ENCODE results near the gene SLC13A3.

Gene SLC13A3

GRCh38 chr20:46575937-46576461 lies 75.3 kb downstream of the SLC13A3 start:
- DNase-seq (ENCODE audit: low read depth) = no peak

DNA sequence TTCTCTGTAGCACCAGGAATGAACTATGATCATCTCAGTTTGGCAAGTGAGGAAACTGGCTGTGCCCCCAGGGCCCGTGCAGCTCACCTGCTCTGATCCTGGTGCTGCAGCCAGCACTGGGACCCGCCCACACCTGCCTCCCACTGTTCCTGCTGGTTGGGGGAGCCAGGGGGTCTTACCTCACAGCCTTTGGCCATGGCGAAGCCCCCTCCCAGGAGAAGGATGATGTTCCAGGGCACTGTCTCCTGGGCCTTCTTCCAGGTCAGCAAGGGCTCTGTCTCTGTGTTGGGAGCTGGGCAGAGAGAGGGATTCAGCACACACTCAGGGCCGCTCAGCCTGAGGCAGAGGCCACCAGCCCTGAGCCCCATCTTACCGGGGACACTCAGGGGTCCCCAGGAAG lies 75.9 kb downstream of the SLC13A3 start:
- DNase-seq (ENCODE audit: low read depth) = no peak

GRCh38 chr20:46573788-46574584 lies 77.3 kb downstream of the SLC13A3 start:
- no peak for DNase-seq (ENCODE audit: low read depth)

- no peak for DNase-seq (ENCODE audit: low read depth)
Observed at GRCh38 chr20:46573234-46573633, 78.0 kb downstream of the SLC13A3 start.

GRCh38 chr20:46572790-46573189 lies 78.5 kb downstream of the SLC13A3 start:
- DNase-seq (ENCODE audit: low read depth) = no peak

- no peak for DNase-seq (ENCODE audit: low read depth)
Observed at GRCh38 chr20:46572153-46572552, 79.1 kb downstream of the SLC13A3 start.

DNA sequence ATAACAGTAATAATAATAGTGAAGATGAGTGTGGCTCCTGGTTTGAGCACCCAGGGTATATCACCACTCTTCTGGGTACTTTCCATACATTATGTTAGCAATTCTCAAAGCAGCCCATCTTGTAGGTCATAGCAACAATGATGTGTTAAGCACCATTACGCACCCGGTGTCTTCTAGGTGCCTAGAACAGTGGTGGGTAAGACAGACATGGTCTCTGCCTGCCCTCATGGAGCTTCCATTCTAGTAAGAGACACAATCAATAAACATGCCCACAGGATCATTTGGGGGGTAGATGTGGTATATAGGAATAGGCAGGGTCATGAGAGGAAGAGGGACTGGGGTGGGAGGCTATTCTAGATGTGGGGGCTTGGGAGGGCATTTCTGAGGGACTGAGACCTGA lies 79.8 kb downstream of the SLC13A3 start:
- DNase-seq (ENCODE audit: low read depth) = no peak

DNA sequence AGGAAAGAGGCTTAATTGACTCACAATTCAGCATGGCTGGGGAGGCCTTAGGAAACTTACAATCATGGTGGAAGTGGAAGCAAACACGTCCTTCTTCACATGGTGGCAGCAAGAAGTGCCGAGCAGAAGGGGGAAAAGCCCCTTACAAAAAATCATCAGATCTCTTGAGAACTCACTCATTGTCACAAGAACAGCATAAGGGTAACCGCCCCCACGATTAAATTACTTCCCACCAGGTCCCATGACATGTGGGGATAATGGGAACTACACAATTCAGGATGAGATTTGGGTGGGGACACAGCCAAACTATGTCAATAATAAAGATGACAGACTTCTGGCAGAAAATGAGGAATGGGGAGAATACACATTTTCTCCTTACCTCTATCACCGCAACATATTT lies 80.3 kb downstream of the SLC13A3 start:
- DNase-seq (ENCODE audit: low read depth) = no peak

GRCh38 chr20:46569961-46570360 lies 81.3 kb downstream of the SLC13A3 start:
- DNase-seq (ENCODE audit: low read depth) = no peak

DNA sequence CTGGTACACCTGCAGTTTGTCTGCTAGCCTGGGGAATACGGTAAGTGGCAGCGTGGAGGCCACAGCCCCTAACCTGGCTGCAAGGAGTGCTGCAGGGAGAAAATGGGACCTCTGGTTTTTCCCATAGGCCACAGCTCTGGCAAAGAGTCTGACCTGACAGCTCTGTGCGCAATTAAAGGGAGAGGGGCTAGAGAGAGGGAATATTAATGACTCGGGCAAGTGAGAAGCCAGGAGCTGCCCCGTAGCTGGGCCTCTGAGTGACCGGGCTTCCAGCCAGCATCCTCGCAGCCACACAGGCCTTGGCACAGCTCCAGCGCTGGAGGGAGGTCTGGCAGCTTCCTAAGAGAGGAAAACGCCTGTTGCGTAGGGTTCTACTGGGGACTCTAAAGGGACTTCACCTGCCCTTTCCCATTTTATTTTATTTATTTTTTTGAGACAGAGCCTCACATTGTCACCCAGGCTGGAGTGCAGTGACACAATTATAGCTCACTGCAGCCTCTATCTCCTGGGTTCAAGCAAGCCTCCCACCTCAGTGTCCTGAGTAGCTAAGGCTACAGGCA lies 82.6 kb downstream of the SLC13A3 start:
- DNase-seq (ENCODE audit: low read depth) = no peak

GRCh38 chr20:46566125-46566524 lies 85.1 kb downstream of the SLC13A3 start:
- DNase-seq (ENCODE audit: low read depth) = no peak

DNA sequence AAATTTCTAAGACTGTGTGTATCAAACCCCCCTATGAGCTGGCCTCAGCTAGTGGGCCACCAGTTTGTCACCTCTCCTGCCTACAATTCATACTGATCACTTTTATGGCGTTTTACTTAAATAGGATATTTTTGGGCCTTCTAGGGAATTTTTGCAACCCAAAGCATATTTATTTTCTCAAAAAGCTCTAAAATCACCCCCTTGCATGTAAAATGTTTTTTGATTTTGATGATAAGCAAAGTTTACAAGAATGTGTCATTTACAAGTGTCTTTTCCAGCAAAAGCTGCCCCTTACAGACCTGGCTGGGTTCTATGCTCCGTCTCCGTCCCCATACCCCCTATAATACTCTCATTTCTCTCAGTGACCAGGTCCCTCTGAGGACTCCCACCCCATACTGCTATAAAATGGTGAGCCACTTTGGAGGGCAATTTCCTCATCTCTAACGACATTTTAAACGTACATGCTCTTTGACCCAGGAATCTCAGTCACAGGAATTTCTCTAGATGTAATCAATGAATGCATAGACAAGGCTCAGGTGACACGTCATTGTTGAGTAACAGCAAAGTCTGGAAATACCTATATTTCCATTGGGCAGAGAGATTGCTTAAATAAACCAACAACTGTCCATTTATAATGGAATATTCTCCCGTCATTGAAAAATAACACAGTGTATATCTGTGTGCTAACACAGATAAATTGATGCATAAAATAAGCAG lies 86.9 kb downstream of the SLC13A3 start:
- DNase-seq (ENCODE audit: low read depth) = no peak

DNA sequence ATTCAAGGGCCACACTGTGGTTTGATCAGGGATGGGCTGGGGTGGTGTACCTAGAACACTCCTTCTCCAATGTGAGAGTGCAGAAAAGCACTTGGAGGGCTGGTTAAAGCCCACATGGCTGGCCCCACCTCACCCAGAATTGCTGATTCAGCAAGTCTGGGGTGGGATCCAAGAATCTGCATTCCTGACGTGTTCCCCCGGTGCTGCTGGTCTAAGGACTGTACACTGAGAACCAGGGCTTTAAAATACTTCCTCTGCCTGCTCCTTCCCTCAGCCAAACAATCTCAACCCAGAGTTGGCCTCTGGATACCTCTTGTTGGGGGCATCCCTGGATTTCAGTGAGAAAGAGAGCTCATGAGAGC lies 87.4 kb downstream of the SLC13A3 start:
- DNase-seq (ENCODE audit: low read depth) = no peak

DNA sequence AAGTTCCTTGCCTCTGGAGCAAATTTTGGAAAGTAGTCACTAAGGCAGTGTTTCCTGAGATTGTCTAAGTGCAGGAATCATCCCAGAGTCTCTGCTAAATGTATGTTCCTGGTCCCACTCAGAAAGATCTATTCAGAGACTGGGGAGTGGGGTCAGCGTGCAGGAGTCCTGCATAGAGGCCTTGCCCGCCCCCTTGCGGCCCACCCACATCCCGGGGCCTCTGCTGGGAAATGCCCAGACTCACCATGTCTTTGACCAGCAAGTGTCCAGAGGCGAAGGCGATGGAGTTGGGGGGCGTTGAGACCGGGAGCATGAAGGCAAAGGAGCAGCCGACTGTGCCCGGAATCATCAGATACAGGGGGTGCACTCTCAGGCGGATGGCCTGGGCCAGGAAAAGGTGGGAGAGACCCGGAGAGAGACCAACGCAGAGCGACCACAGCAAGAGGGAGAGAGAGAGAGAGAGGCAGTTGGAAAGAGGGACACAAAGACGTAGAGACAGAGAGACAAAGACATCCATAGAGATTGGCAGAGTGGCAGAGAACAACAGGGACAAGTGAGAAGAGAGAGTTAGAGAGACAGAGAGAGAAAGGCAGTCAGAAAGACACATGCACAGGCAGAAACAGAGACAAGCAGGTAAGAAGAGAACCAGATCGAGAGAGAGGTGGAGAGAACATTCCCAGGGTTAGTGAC lies 87.9 kb downstream of the SLC13A3 start:
- no peak for DNase-seq (ENCODE audit: low read depth)

DNA sequence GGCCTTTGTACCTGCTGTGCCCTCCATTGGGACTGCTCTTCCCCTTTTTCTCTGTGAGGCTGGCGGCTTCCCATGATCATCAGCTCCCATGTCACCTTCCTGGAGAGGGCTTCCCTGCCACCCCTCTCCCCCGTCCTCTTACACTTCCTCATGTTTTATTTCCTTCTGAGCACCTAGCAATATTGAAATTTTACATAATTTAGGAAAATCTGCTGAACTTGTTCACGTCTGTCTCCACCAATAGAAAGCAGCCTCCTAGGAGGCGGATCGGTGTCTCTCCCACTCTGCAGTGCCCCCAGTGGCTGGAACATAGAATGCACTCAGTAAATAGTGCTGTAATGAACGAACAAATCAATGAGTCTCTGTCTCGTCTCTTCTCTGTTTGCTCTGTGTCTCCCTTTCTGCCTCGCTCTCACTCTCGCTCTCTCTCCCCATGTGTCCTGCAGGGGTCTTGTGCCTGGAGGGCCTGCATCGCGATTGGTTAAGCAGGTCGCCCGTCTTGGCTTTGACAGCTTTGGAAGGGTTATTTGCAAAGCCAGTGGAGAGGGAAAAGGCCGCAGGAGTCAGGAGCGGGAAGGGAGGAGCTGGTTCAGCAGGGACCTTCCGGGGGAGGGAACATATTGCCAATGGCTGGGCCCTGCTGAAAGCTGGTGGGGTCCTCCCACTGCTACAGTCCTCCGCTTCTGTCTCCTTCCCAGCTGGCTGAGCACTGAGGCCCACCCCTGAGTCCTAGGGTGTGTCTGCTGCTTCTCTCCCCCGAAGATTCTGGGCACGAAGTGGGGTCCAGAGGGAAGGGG lies 88.7 kb downstream of the SLC13A3 start:
- peak; percentile 29 for DNase-seq (ENCODE audit: low read depth)

GRCh38 chr20:46562009-46562372 lies 89.3 kb downstream of the SLC13A3 start:
- no peak for DNase-seq (ENCODE audit: low read depth)

GRCh38 chr20:46559685-46560440 lies 91.4 kb downstream of the SLC13A3 start:
- no peak for DNase-seq (ENCODE audit: low read depth)

GRCh38 chr20:46559001-46559400 lies 92.3 kb downstream of the SLC13A3 start:
- no peak for DNase-seq (ENCODE audit: low read depth)

DNA sequence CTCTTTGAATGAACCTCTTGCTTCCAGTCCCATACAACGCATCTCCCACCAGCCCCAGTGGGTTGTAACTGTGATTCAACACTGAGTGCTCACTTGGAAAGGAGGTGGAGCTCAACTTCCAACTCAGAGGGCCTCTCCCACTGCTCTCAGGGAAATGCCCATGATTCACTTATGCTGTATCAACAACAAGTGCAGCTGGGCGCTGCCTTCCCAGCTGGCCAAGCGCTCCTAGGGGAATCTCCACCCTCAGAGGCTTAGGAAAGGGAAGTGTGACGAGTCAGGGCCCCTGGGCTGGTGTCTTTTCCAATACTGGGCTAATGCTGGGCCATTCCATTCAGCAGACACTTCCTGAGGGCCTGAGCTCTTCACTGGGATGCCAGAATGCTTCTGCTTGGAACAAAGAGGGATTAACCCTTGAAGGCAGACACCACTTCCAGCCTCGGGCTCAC lies 92.7 kb downstream of the SLC13A3 start:
- no peak for DNase-seq (ENCODE audit: low read depth)

- DNase-seq (ENCODE audit: low read depth) = no peak
Observed at GRCh38 chr20:46557231-46557956, 93.9 kb downstream of the SLC13A3 start.
